Naive thymus-derived CD4-positive, alpha-beta T cell (primary cell): Measurements from ENCODE around the gene ITPR1. TPM values are rescaled to one million over a fixed set of nuclear protein-coding genes. Genes with fewer than 3 reads are reported as not detected.

Source experiments
- ATAC-seq: fragments of 150-1000 bp; cut with Tn5 transposase; 2 replicates; pipeline ENCODE4 v1.10.0; 2021; ENCODE audit warnings: mild to moderate bottlenecking, moderate library complexity
- CTCF ChIA-PET: fragments of 350-600 bp; sonication (Branson Sonifier 250); formaldehyde crosslinking; loops from one replicate; lab custom pipeline; 2021; ENCODE audit warnings: antibody characterized with exemption; lab: Charles Lee
- POLR2A ChIA-PET: fragments of 350-600 bp; sonication (Branson Sonifier 250); formaldehyde crosslinking; loops from one replicate; lab custom pipeline; 2021; ENCODE audit warnings: antibody characterized with exemption, inconsistent platforms; lab: Charles Lee
- DNase-seq, 9 donors: peaks; one replicate each; pipeline versions ENCODE4 v3.0.0 to v3.0.0-alpha.2; 2020 to 2022; ENCODE audit warnings: mixed read lengths in 1 of 9
- H3K27ac ChIP-seq: one replicate; pipeline ENCODE4 v1.7.0; 2013; ENCODE audit warnings: mild to moderate bottlenecking, low read depth, low read length, moderate library complexity
- H3K27me3 ChIP-seq, 2 donors: one replicate each; pipeline ENCODE4 v1.7.0; 2013; ENCODE audit warnings: low read length in 2 of 2, mild to moderate bottlenecking in 2 of 2, moderate library complexity in 2 of 2; ENCODE audit not compliant: control insufficient read depth in 2 of 2, insufficient read depth in 2 of 2
- H3K36me3 ChIP-seq, 3 experiments: 1 replicate in 2 of 3; 2 replicates in 1 of 3; pipeline ENCODE4 v1.7.0; 2013; ENCODE audit warnings: low read length in 3 of 3, mild to moderate bottlenecking in 3 of 3, moderate library complexity in 1 of 3; ENCODE audit not compliant: insufficient read depth in 3 of 3, control insufficient read depth in 2 of 3
- H3K4me1 ChIP-seq, 2 donors: one replicate each; pipeline ENCODE4 v1.7.0; 2013; ENCODE audit warnings: low read length in 2 of 2, mild to moderate bottlenecking in 2 of 2, moderate library complexity in 1 of 2; ENCODE audit not compliant: control insufficient read depth in 2 of 2, insufficient read depth in 2 of 2
- H3K4me3 ChIP-seq: 2 replicates; pipeline ENCODE4 v1.7.0; 2013; ENCODE audit warnings: mild to moderate bottlenecking, low read length
- H3K9me3 ChIP-seq, 3 experiments: 1 replicate in 2 of 3; 2 replicates in 1 of 3; pipeline ENCODE4 v1.7.0; 2013; ENCODE audit warnings: low read length in 3 of 3; ENCODE audit not compliant: control insufficient read depth in 2 of 3
- H3K27ac Mint-ChIP-seq, 9 donors: one replicate each; pipeline ENCODE4 v1.8.0; 2020 to 2022; ENCODE audit warnings: mixed read lengths in 9 of 9, mild to moderate bottlenecking in 8 of 9, moderate library complexity in 5 of 9, inconsistent platforms in 2 of 9
- H3K27me3 Mint-ChIP-seq, 5 donors: one replicate each; pipeline ENCODE4 v1.8.0; 2021 to 2022; ENCODE audit warnings: mixed read lengths in 5 of 5, mild to moderate bottlenecking in 1 of 5
- H3K36me3 Mint-ChIP-seq, 5 donors: one replicate each; pipeline ENCODE4 v1.8.0; 2020 to 2022; ENCODE audit warnings: mixed read lengths in 5 of 5, mild to moderate bottlenecking in 3 of 5, inconsistent platforms in 1 of 5
- H3K4me1 Mint-ChIP-seq, 7 donors: one replicate each; pipeline ENCODE4 v1.8.0; 2020 to 2022; ENCODE audit warnings: mixed read lengths in 7 of 7, mild to moderate bottlenecking in 3 of 7, inconsistent platforms in 1 of 7
- H3K4me3 Mint-ChIP-seq, 10 donors: one replicate each; pipeline ENCODE4 v1.8.0; 2020 to 2022; ENCODE audit warnings: mild to moderate bottlenecking in 10 of 10, mixed read lengths in 10 of 10, moderate library complexity in 6 of 10, inconsistent platforms in 2 of 10
- H3K9me3 Mint-ChIP-seq, 11 donors: one replicate each; pipeline ENCODE4 v1.8.0; 2020 to 2022; ENCODE audit warnings: mixed read lengths in 11 of 11, mild to moderate bottlenecking in 4 of 11, inconsistent platforms in 1 of 11, moderate library complexity in 1 of 11
- intact Hi-C, 2 donors: fragments of 100-400 bp; cut with micrococcal nuclease; formaldehyde crosslinking; loops; one replicate each; pipeline ENCODE4 v1.15.1; 2023
- polyA plus RNA-seq, 2 donors: library from polyadenylated mRNA; unstranded; fragments of 300-500 nt; fragmentation: Illumina TruSeq; gene quantifications; one replicate each; pipeline ENCODE4 v1.2.3, GENCODE V29; 2021
- total RNA-seq, 6 experiments: library from RNA in 5 of 6; stranded (reverse) in 5 of 6; gene quantifications; 1 replicate in 5 of 6; 2 replicates in 1 of 6; pipeline ENCODE4 v1.2.3 and lab custom pipeline; 2021 to 2026

ITPR1 gene
- total and polyA plus RNA-seq, 7 experiments from 2014 or later: 15.1 to 118 (median 83.8) TPM

- peaks cover 0 to 40% (median 6%) of the 10 kb centered on the region in 3 experiments for H3K36me3 ChIP-seq
- CTCF ChIA-PET: interaction anchor here (3.7 kb wide), 1 partner anchor 159 kb away, joined by 18 read pairs; the partner anchor contains the start of gene BHLHE40
These were observed 326.6 kb downstream of the ITPR1 start for GRCh38 chr3:4819746-4820145.

GRCh38 chr3:4820296-4821121 is 327.4 kb downstream of the ITPR1 start:
- H3K27ac ChIP-seq: peak overlapping the region; percentile 63

More at GRCh38 chr3:4819746-4820145, 326.6 kb downstream of the ITPR1 start:
- Mint-ChIP-seq H3K4me1 (peaks cover 27 to 74% (median 53%) of the 10 kb centered on the region in 7 donors), H3K27me3 (no peaks in the 10 kb centered on the region), H3K9me3 (peaks cover 0 to 14% (median 2%) of the 10 kb centered on the region in 11 donors), H3K36me3 (peaks cover 27 to 87% (median 43%) of the 10 kb centered on the region in 5 donors), H3K4me3 (no peak overlapping the region), H3K27ac (peak overlapping the region in 8 of 9 donors; percentile 37 to 98 (median 88))
- POLR2A ChIA-PET: no interaction called here
- Histone ChIP-seq H3K9me3 (no peaks in the 10 kb centered on the region), H3K4me1 (peaks cover 24 to 35% of the 10 kb centered on the region in 2 donors), H3K27ac (no peak overlapping the region), H3K4me3 (no peak overlapping the region), H3K27me3 (no peaks in the 10 kb centered on the region)
- DNase-seq (no peak), ATAC-seq (no peak)
- intact Hi-C loops: loop anchor here in 1 of 2 donors (5.0 kb wide), 2 partner anchors 82 to 238 kb away; no protein-coding TSS in a partner anchor

GRCh38 chr3:4821338-4821737 is 328.2 kb downstream of the ITPR1 start:
- POLR2A ChIA-PET: interaction anchor here (0.6 to 1.9 kb wide), 9 partner anchors 27 to 289 kb away, joined by 3 to 8 read pairs (median 4); no protein-coding TSS in a partner anchor
- peaks cover 16 to 88% (median 27%) of the 10 kb centered on the region in 5 donors for H3K36me3 Mint-ChIP-seq
- peaks cover 0 to 14% (median 2%) of the 10 kb centered on the region in 11 donors for H3K9me3 Mint-ChIP-seq

More at GRCh38 chr3:4820296-4821121, 327.4 kb downstream of the ITPR1 start:
- H3K27me3 ChIP-seq: no peaks in the 10 kb centered on the region
- intact Hi-C loops: loop anchor here in 1 of 2 donors (5.0 kb wide), 2 partner anchors 83 to 237 kb away; no protein-coding TSS in a partner anchor
- Mint-ChIP-seq H3K27ac (peak overlapping the region; percentile 58 to 98 (median 89)), H3K27me3 (no peaks in the 10 kb centered on the region), H3K4me3 (peak overlapping the region in 3 of 10 donors; percentile 8 to 51 (median 37)), H3K4me1 (peaks cover 35 to 76% (median 59%) of the 10 kb centered on the region in 7 donors), H3K36me3 (peaks cover 21 to 85% (median 35%) of the 10 kb centered on the region in 5 donors), H3K9me3 (peaks cover 0 to 14% (median 2%) of the 10 kb centered on the region in 11 donors)
- H3K36me3 ChIP-seq: peaks cover 0 to 32% (median 6%) of the 10 kb centered on the region in 3 experiments
- H3K4me1 ChIP-seq: peaks cover 32 to 43% of the 10 kb centered on the region in 2 donors
- CTCF ChIA-PET: interaction anchor here (0.7 to 3.7 kb wide), 3 partner anchors 108 to 159 kb away, joined by 3 to 18 read pairs (median 3); partner anchors contain the start of gene BHLHE40
- peak in 1 of 9 donors; percentile 16 for DNase-seq
- POLR2A ChIA-PET: interaction anchor here (1.2 to 1.5 kb wide), 2 partner anchors 30 to 158 kb away, joined by 5 to 7 read pairs; no protein-coding TSS in a partner anchor
- no peak overlapping the region for H3K4me3 ChIP-seq
- no peak for ATAC-seq
- no peaks in the 10 kb centered on the region for H3K9me3 ChIP-seq

DNA sequence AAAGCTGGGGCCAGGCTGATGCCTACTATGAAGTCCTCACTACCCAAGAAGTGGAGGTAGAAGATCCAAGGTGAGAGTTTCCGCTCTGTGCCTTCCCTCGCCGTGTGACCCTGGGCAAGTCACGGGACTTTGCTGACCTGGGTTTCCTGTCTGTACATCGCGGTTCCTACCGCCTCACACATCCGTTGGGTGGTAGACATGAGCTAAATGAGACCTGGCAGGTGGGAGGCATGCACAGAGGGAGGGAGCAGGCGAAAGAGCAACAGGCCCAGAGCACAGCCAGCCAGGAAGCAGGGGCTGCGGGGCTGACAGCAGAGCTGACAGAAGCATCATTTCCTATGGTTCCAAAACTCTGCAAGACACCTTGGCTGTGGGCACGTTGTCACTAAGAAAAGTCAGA is 328.8 kb downstream of the ITPR1 start:
- CTCF ChIA-PET: interaction anchor here (1.0 to 3.7 kb wide), 9 partner anchors 13 to 236 kb away, joined by 3 to 18 read pairs (median 6); partner anchors contain the start of gene BHLHE40

More at GRCh38 chr3:4821338-4821737, 328.2 kb downstream of the ITPR1 start:
- intact Hi-C loops: loop anchor here in 1 of 2 donors (5.0 kb wide), 2 partner anchors 84 to 236 kb away; no protein-coding TSS in a partner anchor
- Mint-ChIP-seq H3K4me3 (peak overlapping the region in 7 of 10 donors; percentile 9 to 93 (median 35)), H3K27me3 (no peaks in the 10 kb centered on the region), H3K27ac (peak overlapping the region; percentile 58 to 98 (median 90)), H3K4me1 (peaks cover 42 to 80% (median 67%) of the 10 kb centered on the region in 7 donors)
- H3K36me3 ChIP-seq: peaks cover 0 to 27% (median 6%) of the 10 kb centered on the region in 3 experiments
- peaks cover 40 to 51% of the 10 kb centered on the region in 2 donors for H3K4me1 ChIP-seq
- ATAC-seq: no peak
- CTCF ChIA-PET: interaction anchor here (0.7 to 3.7 kb wide), 9 partner anchors 13 to 237 kb away, joined by 3 to 18 read pairs (median 6); partner anchors contain the start of gene BHLHE40
- H3K27ac ChIP-seq: peak overlapping the region; percentile 63
- no peaks in the 10 kb centered on the region for H3K9me3 ChIP-seq
- H3K27me3 ChIP-seq: no peaks in the 10 kb centered on the region
- no peak for DNase-seq
- no peak overlapping the region for H3K4me3 ChIP-seq

GRCh38 chr3:4822568-4822967 is 329.4 kb downstream of the ITPR1 start:
- no peak overlapping the region for H3K4me3 ChIP-seq
- ChIA-PET CTCF (interaction anchor here (1.0 to 3.7 kb wide), 9 partner anchors 12 to 235 kb away, joined by 3 to 18 read pairs (median 6); partner anchors contain the start of gene BHLHE40), POLR2A (interaction anchor here (0.6 to 1.9 kb wide), 6 partner anchors 9 to 235 kb away, joined by 3 to 8 read pairs (median 4); no protein-coding TSS in a partner anchor)
- no peaks in the 10 kb centered on the region for H3K9me3 ChIP-seq
- intact Hi-C loops: loop anchor here (1.0 to 5.0 kb wide), 12 partner anchors 9 to 235 kb away; no protein-coding TSS in a partner anchor
- H3K27me3 ChIP-seq: no peaks in the 10 kb centered on the region
- Mint-ChIP-seq H3K9me3 (peaks cover 0 to 8% (median 0%) of the 10 kb centered on the region in 11 donors), H3K36me3 (peaks cover 7 to 86% (median 17%) of the 10 kb centered on the region in 5 donors), H3K4me3 (peak overlapping the region in 9 of 10 donors; percentile 31 to 93 (median 49)), H3K27me3 (no peaks in the 10 kb centered on the region), H3K4me1 (peaks cover 50 to 89% (median 79%) of the 10 kb centered on the region in 7 donors), H3K27ac (peak overlapping the region; percentile 58 to 98 (median 90))
- H3K4me1 ChIP-seq: peaks cover 44 to 63% of the 10 kb centered on the region in 2 donors
- DNase-seq: no peak
- H3K27ac ChIP-seq: peak overlapping the region; percentile 63
- ATAC-seq: no peak
- H3K36me3 ChIP-seq: peaks cover 0 to 17% (median 6%) of the 10 kb centered on the region in 3 experiments

More for the DNA sequence above, 328.8 kb downstream of the ITPR1 start:
- Mint-ChIP-seq H3K4me3 (peak overlapping the region; percentile 31 to 93 (median 49)), H3K9me3 (peaks cover 0 to 14% (median 0%) of the 10 kb centered on the region in 11 donors), H3K36me3 (peaks cover 13 to 86% (median 22%) of the 10 kb centered on the region in 5 donors), H3K27me3 (no peaks in the 10 kb centered on the region), H3K4me1 (peaks cover 46 to 84% (median 74%) of the 10 kb centered on the region in 7 donors), H3K27ac (peak overlapping the region; percentile 58 to 98 (median 90))
- no peaks in the 10 kb centered on the region for H3K9me3 ChIP-seq
- intact Hi-C loops: loop anchor here (1.0 to 5.0 kb wide), 12 partner anchors 9 to 235 kb away; no protein-coding TSS in a partner anchor
- H3K4me1 ChIP-seq: peaks cover 44 to 58% of the 10 kb centered on the region in 2 donors
- H3K27ac ChIP-seq: peak overlapping the region; percentile 63
- ATAC-seq (peak; percentile 94), DNase-seq (peak; percentile 36 to 86 (median 79))
- no peak overlapping the region for H3K4me3 ChIP-seq
- POLR2A ChIA-PET: interaction anchor here (0.6 to 1.9 kb wide), 11 partner anchors 10 to 288 kb away, joined by 3 to 8 read pairs (median 4); no protein-coding TSS in a partner anchor
- H3K36me3 ChIP-seq: peaks cover 0 to 22% (median 6%) of the 10 kb centered on the region in 3 experiments
- H3K27me3 ChIP-seq: no peaks in the 10 kb centered on the region
